Measurements from ENCODE around the gene CADM2.
"Not testable (repeated sequence)": the region's sequence is repeated elsewhere in the genome, so short reads cannot be mapped to it uniquely, and the experiment has no call there.

Gene CADM2

GRCh38 chr3:85077018-85077417 lies 118.2 kb downstream of the CADM2 start:
- DNase-seq (ENCODE audit: low read depth, low spot score): no peak

GRCh38 chr3:85081191-85081906 lies 122.6 kb downstream of the CADM2 start:
- DNase-seq (ENCODE audit: low read depth, low spot score): no peak

- no peak for DNase-seq (ENCODE audit: low read depth, low spot score)
Measured at GRCh38 chr3:85090495-85090894, 131.7 kb downstream of the CADM2 start.

DNA sequence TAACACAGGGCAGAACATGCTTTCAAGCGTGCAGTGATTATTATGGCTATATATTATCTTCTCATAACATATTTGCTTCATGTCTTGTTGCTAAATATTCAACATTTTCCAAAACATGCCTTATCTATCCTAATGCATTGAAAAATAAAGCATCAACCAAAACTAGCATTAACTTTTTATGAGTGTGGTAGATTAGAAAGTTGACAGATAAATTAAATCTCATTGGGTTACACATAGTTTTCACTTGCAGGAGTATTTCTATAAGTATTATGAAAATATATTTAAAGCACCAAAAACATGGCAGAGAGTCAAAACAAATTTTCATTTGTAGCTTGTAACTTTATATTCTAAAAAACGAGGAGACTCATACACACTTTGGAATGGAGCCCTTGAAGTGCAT lies 141.5 kb downstream of the CADM2 start:
- no peak for DNase-seq (ENCODE audit: low read depth, low spot score)

DNA sequence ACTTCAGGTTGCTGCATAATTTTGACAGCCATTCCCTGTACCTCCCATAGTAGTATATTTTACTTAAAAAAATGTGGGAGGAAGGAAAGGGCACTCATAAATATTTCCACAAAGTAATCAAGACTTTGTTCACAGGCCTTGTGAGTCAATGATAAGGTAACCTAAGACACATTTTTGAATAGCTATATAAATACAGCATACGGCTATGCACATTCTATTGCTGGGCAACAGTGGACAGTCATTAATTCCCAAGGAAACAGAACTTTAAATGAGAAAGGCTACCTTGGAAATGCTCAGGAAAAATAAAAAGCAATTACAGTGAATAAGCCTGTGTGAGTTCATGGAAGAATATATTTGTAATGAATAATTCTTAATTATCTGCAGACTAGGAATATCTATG lies 144.0 kb downstream of the CADM2 start:
- no peak for DNase-seq (ENCODE audit: low read depth, low spot score)

DNA sequence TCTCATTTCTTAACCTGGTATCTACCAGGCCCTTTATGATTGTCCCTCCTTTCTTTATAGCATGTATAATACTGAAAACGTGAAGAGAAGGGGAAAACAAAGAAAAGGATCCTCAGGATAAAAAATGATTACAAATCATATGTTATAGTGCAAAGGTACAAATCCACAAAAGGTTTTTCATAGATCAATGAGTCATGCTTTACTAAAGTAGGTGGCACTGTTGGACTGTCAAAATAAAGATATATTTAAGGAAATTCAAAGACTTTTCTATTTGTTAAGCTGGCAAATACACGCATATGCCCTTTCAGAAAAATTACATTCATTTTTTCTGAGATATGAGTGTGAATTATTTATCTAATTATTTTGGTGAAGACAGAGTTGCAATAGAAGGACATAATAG lies 151.6 kb downstream of the CADM2 start:
- DNase-seq (ENCODE audit: low read depth, low spot score): no peak

- no peak for DNase-seq (ENCODE audit: low read depth, low spot score)
Measured at GRCh38 chr3:85120879-85121278, 162.1 kb downstream of the CADM2 start.

DNA sequence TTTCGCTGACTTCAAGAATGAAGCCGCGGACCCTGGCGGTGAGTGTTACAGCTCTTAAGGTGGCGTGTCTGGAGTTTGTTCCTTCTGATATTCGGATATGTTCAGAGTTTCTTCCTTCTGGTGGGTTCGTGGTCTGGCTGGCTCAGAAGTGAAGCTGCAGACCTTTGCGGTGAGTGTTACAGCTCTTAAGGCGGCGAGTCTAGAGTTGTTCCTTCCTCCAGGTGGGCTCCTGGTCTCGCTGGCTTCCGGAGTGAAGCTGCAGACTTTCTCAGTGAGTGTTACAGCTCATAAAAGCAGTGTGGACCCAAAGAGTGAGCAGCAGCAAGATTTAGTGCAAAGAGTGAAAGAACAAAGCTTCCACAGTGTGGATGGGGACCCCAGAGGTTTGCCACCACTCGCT lies 174.1 kb downstream of the CADM2 start:
- DNase-seq (ENCODE audit: low read depth, low spot score): not testable (repeated sequence)

GRCh38 chr3:85133691-85134420 lies 175.1 kb downstream of the CADM2 start:
- DNase-seq (ENCODE audit: low read depth, low spot score): not testable (repeated sequence)

DNA sequence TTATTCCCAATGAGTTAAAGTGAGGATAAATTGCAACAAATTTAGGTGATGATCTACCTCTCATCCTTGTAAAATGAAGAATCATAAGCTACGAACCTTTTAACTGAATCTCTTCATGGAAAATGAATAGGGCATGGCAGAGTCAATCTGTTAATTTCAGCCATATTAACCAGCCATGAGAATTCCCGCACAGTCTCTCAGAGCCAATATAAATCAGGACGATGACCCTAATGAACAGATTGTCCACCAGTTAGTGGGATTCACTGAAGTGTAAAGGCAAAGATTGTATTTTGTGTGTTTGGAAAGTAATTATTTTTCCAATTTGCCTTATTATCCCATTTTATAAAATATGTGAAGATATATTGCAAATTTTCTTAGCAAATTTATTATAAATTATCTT lies 183.8 kb downstream of the CADM2 start:
- DNase-seq (ENCODE audit: low read depth, low spot score): no peak

DNA sequence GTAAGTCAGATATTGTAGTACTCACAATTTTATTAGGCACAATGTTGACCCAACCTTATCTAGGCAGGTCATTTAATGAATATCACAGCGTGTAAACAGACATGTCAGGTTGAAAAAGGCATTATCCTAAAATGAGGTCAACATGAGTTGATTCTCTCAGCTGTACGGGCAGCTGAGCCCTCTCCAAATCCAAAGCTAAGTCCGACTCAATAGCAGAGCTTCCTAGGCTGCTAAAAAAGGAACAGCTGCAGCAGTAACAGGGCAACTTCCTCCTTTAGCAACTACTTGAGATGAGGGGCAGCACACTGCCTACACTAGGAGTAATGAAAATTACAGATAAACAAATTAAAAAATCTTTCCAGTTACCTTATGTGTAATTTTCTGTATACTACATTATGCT lies 189.2 kb downstream of the CADM2 start:
- no peak for DNase-seq (ENCODE audit: low read depth, low spot score)

DNA sequence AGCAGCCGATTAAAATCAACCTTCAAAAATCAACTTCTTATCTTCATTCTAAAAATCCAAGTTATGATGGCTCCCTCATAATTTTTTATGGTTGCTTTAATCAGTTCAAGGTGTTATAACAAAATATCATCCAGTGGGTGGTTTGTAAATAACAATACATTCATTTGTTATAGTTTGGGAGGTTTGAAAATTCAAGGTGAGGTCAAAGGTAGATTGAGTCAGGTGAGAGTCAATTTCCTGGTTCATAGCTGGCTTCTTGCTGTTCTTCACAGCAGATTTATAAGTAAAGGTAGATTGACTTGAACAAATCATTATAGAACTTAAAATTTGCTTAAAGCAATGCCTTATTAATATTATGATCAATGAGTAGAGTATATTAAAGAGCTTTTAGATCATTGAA lies 192.8 kb downstream of the CADM2 start:
- DNase-seq (ENCODE audit: low read depth, low spot score): no peak

DNA sequence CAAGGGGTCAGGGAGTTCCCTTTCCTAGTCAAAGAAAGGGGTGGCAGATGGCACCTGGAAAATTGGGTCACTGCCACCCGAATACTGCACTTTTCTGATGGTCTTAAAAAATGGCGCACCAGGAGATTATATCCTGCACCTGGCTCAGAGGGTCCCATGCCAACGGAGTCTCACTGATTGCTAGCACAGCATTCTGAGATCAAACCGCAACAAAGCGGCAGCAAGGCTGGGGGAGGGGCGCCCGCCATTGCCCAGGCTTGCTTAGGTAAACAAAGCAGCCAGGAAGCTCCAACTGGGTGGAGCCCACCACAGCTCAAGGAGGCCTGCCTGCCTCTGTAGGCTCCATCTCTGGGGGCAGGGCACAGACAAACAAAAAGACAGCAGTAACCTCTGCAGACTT lies 194.5 kb downstream of the CADM2 start:
- not testable (repeated sequence) for DNase-seq (ENCODE audit: low read depth, low spot score)

- DNase-seq (ENCODE audit: low read depth, low spot score): no peak
Measured at GRCh38 chr3:85159376-85159775, 200.6 kb downstream of the CADM2 start.

GRCh38 chr3:85161544-85161943 lies 202.8 kb downstream of the CADM2 start:
- DNase-seq (ENCODE audit: low read depth, low spot score): no peak

- no peak for DNase-seq (ENCODE audit: low read depth, low spot score)
Measured at GRCh38 chr3:85162905-85163304, 204.1 kb downstream of the CADM2 start.

DNA sequence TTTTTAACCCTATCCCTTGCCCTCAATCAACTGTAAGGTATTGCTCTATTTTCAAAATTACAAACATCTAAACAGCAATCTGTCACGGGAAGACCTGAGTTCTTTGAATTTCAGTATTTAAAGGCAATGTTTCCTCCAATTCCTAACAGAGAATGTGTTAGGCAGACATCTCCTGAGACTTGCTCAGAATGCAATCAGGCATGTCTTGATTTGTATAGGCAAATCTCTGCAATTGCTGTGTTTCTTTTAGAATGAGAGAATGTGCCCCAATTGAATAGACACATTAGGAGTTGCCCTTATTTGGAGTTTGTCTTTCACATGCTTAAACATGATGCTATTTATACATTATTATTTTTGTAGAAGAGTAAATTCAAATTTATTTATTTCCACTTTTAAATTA lies 205.6 kb downstream of the CADM2 start:
- no peak for DNase-seq (ENCODE audit: low read depth, low spot score)

- no peak for DNase-seq (ENCODE audit: low read depth, low spot score)
Measured at GRCh38 chr3:85167576-85167975, 208.8 kb downstream of the CADM2 start.

DNA sequence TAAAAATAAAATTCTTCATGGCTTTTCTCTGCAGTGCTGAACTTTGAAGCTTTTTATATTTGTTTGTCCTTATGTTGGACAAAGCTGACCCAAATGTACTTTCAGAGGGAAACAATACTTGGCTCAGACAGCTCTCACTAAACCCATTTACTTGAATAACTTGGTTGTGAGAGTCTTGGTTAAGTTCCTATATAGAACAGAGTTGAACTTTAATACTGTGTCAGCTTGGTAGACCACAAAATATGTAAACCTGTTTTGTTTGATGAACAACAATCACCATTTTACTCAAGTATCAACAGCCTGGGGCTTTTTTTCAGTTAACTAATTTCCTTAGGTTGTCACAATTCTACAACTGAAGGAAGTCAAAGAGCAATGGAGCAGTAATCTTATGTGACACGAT lies 211.9 kb downstream of the CADM2 start:
- DNase-seq (ENCODE audit: low read depth, low spot score): no peak

DNA sequence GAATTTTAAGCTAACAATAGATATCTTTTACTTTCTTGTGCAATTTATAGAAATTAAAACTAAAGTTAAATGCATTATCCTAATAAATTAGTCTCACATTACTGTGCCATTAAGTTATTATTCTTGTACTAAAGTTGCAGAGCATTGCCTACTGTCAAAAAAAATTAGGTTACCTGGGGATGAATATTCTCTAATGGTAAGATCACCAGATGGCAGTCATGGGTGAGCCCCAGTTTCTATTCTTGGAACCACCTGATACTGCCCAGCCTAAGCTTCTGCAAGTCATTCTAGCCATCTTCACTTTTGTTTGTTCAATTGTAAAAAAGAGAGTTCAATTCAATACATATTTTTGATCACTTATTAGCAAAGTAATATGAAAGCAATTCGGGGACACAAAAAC lies 213.2 kb downstream of the CADM2 start:
- no peak for DNase-seq (ENCODE audit: low read depth, low spot score)

DNA sequence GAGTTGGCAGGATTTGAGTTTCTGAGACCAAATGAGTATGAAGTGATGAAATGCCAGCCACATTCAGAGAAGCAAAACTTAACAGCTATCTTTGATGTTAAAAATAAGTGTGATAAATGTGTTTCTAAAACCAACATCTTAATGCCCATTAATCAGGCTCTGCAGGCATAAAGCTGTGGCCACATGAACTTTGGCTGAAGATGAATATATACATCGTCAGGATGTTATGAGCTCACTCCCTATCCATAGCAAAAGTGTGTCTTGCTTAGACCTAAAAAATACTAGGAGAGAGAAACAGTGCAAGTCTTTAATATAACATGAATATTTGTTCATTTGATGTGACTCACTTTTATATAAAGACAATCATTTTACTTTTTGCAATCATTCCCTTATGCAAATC lies 218.0 kb downstream of the CADM2 start:
- no peak for DNase-seq (ENCODE audit: low read depth, low spot score)

DNA sequence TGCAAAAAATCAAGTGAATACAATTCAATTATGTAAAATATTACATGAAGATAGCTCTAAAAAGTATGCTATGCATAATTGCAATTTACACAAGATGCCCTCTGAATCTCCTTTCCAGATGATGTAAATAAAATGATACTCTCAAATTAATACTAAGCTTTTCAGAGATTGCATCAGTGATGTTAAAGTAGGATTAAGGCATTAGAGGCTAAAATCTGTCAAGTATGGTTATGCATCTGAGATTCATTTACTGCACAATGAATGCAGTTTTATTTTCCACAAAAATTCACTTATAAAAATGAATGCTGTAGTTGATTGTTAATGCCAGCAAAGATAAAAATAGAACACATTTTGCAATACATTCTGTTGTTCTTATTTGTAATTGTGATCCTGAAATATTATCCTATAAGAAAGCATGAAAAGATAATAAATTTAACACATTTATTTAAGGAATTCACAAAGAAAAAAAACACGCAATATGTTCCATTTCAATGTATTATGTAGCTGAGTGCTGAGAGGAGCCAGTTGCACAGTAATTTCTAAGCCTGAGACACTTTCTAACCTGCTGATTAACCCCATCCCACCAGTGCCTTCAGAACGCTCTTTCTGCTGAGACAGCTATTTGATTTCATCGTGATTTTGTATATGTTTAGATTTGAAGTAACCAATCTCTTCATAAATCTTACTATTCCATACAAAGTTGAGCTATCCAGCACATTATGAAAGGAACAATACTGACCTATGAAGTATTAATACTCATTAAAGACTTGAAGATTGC lies 224.4 kb downstream of the CADM2 start:
- DNase-seq (ENCODE audit: low read depth, low spot score): no peak

- DNase-seq (ENCODE audit: low read depth, low spot score): no peak
Measured at GRCh38 chr3:85185495-85185894, 226.7 kb downstream of the CADM2 start.
